ENCODE measurements around the gene POLQ. TPM values are rescaled to one million over a fixed set of nuclear protein-coding genes. Genes with fewer than 3 reads are reported as not detected.
A peak's percentile ranks its signal among the peaks of the same experiment; 100 is the strongest.

POLQ gene
- total RNA-seq, 4 donors from 2014 or later, result 0.07 to 0.24 (median 0.18) TPM; not detected in 1

- no peak for TF ChIP-seq POLR2A (IDR thresholded peaks at IDR 0.05)
- TF ChIP-seq, protein P1, sequence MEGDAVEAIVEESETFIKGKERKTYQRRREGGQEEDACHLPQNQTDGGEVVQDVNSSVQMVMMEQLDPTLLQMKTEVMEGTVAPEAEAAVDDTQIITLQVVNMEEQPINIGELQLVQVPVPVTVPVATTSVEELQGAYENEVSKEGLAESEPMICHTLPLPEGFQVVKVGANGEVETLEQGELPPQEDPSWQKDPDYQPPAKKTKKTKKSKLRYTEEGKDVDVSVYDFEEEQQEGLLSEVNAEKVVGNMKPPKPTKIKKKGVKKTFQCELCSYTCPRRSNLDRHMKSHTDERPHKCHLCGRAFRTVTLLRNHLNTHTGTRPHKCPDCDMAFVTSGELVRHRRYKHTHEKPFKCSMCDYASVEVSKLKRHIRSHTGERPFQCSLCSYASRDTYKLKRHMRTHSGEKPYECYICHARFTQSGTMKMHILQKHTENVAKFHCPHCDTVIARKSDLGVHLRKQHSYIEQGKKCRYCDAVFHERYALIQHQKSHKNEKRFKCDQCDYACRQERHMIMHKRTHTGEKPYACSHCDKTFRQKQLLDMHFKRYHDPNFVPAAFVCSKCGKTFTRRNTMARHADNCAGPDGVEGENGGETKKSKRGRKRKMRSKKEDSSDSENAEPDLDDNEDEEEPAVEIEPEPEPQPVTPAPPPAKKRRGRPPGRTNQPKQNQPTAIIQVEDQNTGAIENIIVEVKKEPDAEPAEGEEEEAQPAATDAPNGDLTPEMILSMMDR (IDR thresholded peaks at IDR 0.05 in 4 of 5, conservative IDR thresholded peaks at IDR 0.05 in 1 of 5), result no peak
- Histone ChIP-seq H3K4me3 (peak overlapping the region in 3 of 4 donors; percentile 1 to 19 (median 16)), H3K27me3 (no peaks in the 10 kb centered on the region), H3K9me3 (no peaks in the 10 kb centered on the region), H3K36me3 (no peaks in the 10 kb centered on the region), H3K27ac (no peak overlapping the region), H3K4me1 (peaks cover 0 to 4% of the 10 kb centered on the region in 2 donors)
- DNase-seq, result no peak
- no peak for ATAC-seq
- intact Hi-C loops (cut with DNase I; ENCODE audit: low total_unique reads) (no loop called here), in situ Hi-C loops (cut with MboI; ENCODE audit: low sequenced_read_pairs in 4 of 4) (no loop called here)
These were observed 113.9 kb downstream of the POLQ start for GRCh38 chr3:121431726-121432517.

DNA sequence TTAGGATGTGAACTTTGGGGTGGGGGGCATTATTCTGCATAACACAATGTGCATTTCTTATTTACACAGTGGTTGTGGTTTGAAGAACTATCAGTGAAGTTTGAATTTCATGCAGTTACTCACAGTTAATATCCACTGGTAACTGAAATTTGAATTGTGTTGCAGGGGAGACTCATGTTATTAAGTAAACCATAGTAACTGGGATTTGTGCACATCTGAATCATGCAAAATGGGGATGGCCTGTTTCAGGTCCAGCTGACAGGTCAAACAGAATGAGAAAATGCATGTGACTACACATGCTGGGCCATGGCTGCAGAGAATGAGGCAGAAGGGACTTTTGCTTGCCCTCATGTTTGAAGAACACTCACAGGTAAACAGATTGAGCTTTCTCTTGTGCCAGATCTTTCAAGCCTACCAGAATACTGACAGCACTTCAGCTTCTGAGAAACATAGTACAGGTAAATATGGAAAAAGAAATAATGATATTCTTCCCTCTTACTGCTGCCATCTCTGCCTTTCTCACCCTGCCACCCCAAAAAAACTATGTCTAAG is 115.0 kb downstream of the POLQ start:
- Histone ChIP-seq H3K4me3 (no peak overlapping the region), H3K9me3 (no peaks in the 10 kb centered on the region), H3K4me1 (no peaks in the 10 kb centered on the region), H3K36me3 (no peaks in the 10 kb centered on the region), H3K27ac (no peak overlapping the region), H3K27me3 (no peaks in the 10 kb centered on the region)
- intact Hi-C loops (cut with DNase I; ENCODE audit: low total_unique reads), result no loop called here
- TF ChIP-seq, protein P1 (IDR thresholded peaks at IDR 0.05 in 4 of 5, conservative IDR thresholded peaks at IDR 0.05 in 1 of 5), result no peak
- no peak for TF ChIP-seq POLR2A (IDR thresholded peaks at IDR 0.05)
- ATAC-seq (no peak), DNase-seq (no peak)
- in situ Hi-C loops (cut with MboI; ENCODE audit: low sequenced_read_pairs in 4 of 4), result no loop called here

DNA sequence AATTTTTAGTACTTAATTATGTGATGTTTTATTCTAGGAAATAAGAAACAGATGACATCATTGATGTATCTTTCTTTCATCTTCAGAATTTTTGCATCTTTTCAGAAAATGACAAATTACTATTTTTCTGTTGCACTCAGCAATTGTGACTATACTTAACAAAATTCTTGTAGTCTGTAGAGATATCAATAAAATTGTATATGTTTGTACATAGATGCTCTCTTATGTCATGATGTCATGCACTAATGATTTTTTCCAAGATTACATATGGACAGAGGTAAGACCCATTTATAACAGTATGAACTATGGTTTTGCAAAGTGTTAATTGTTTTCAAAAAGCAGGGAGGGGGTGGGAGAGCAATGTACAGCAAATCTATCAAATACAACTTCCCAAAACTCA is 121.2 kb downstream of the POLQ start:
- Histone ChIP-seq H3K27me3 (no peaks in the 10 kb centered on the region), H3K4me1 (no peaks in the 10 kb centered on the region), H3K9me3 (no peaks in the 10 kb centered on the region), H3K4me3 (no peak overlapping the region), H3K36me3 (no peaks in the 10 kb centered on the region), H3K27ac (no peak overlapping the region)
- in situ Hi-C loops (cut with MboI; ENCODE audit: low sequenced_read_pairs in 4 of 4) (no loop called here), intact Hi-C loops (cut with DNase I; ENCODE audit: low total_unique reads) (no loop called here)
- no peak for ATAC-seq
- no peak for DNase-seq
- TF ChIP-seq, protein P1 (IDR thresholded peaks at IDR 0.05 in 4 of 5, conservative IDR thresholded peaks at IDR 0.05 in 1 of 5), result no peak
- TF ChIP-seq POLR2A (IDR thresholded peaks at IDR 0.05), result no peak

- H3K4me1 ChIP-seq, result no peaks in the 10 kb centered on the region
These were observed 127.6 kb downstream of the POLQ start for GRCh38 chr3:121418182-121418581.

More at GRCh38 chr3:121418182-121418581, 127.6 kb downstream of the POLQ start:
- Histone ChIP-seq H3K27me3 (no peaks in the 10 kb centered on the region), H3K36me3 (no peaks in the 10 kb centered on the region), H3K9me3 (no peaks in the 10 kb centered on the region), H3K4me3 (no peak overlapping the region), H3K27ac (no peak overlapping the region)
- DNase-seq, result no peak
- no peak for TF ChIP-seq POLR2A (IDR thresholded peaks at IDR 0.05)
- TF ChIP-seq, protein P1 (IDR thresholded peaks at IDR 0.05 in 4 of 5, conservative IDR thresholded peaks at IDR 0.05 in 1 of 5), result no peak
- in situ Hi-C loops (cut with MboI; ENCODE audit: low sequenced_read_pairs in 4 of 4) (no loop called here), intact Hi-C loops (cut with DNase I; ENCODE audit: low total_unique reads) (no loop called here)
- ATAC-seq, result no peak

Data from gastrocnemius medialis (tissue), 4 donors.